H9 (cell line): ENCODE results near the gene FNDC3A. TPM values are rescaled to one million over a fixed set of nuclear protein-coding genes. Genes with fewer than 3 reads are reported as not detected.
A peak's percentile ranks its signal among the peaks of the same experiment; 100 is the strongest.

Experiments
- DNase-seq: peaks from one replicate; pipeline ENCODE4 v3.0.0-alpha.2; 2017
- H2AFZ ChIP-seq: one replicate; pipeline ENCODE4 v1.6.1; 2013; ENCODE audit warnings: mild to moderate bottlenecking, low read length, control low read depth, moderate library complexity
- H2AK5ac ChIP-seq: 2 replicates; pipeline ENCODE4 v1.6.1; 2013; ENCODE audit warnings: low read length, control low read depth, mixed read lengths; ENCODE audit not compliant: insufficient read length
- H2BK120ac ChIP-seq: one replicate; pipeline ENCODE4 v1.6.1; 2013; ENCODE audit warnings: low read depth, mild to moderate bottlenecking, low read length, control low read depth, inconsistent platforms; ENCODE audit not compliant: poor library complexity, severe bottlenecking
- H2BK12ac ChIP-seq: 2 replicates; pipeline ENCODE4 v1.6.1; 2013; ENCODE audit warnings: low read length, control low read depth, mixed read lengths, low read depth; ENCODE audit not compliant: insufficient read length
- H2BK15ac ChIP-seq: 2 replicates; pipeline ENCODE4 v1.6.1; 2013; ENCODE audit warnings: low read depth, low read length, control low read depth
- H2BK20ac ChIP-seq: one replicate; pipeline ENCODE4 v1.6.1; 2013; ENCODE audit warnings: low read depth, mild to moderate bottlenecking, low read length, control low read depth, inconsistent platforms; ENCODE audit not compliant: poor library complexity, severe bottlenecking
- H2BK5ac ChIP-seq: 2 replicates; pipeline ENCODE4 v1.6.1; 2013; ENCODE audit warnings: low read length, control low read depth, mixed read lengths; ENCODE audit not compliant: insufficient read length
- H3K14ac ChIP-seq: 2 replicates; pipeline ENCODE4 v1.6.1; 2013; ENCODE audit warnings: low read length, control low read depth; ENCODE audit not compliant: insufficient read depth
- H3K18ac ChIP-seq: 2 replicates; pipeline ENCODE4 v1.6.1; 2013; ENCODE audit warnings: low read depth, mild to moderate bottlenecking, mixed read lengths, low read length, control low read depth; ENCODE audit not compliant: insufficient read length
- H3K23ac ChIP-seq: 2 replicates; pipeline ENCODE4 v1.6.1; 2013; ENCODE audit warnings: low read length, control low read depth, mixed read lengths, low read depth; ENCODE audit not compliant: insufficient read length
- H3K23me2 ChIP-seq: 2 replicates; pipeline ENCODE4 v1.6.1; 2013; ENCODE audit warnings: low read depth, mild to moderate bottlenecking, mixed read lengths, low read length, control low read depth; ENCODE audit not compliant: insufficient read length, poor library complexity, severe bottlenecking
- H3K27ac ChIP-seq: 2 replicates; pipeline ENCODE4 v1.5.1; 2013; ENCODE audit warnings: low read length, control low read depth, mixed read lengths, low read depth; ENCODE audit not compliant: insufficient read length
- H3K27me3 ChIP-seq: 2 replicates; pipeline ENCODE4 v1.6.1; 2013; ENCODE audit warnings: low read length, control low read depth, inconsistent platforms; ENCODE audit not compliant: insufficient read depth
- H3K4ac ChIP-seq: 2 replicates; pipeline ENCODE4 v1.6.1; 2013; ENCODE audit warnings: low read depth, mild to moderate bottlenecking, control low read depth, inconsistent platforms, low read length, moderate library complexity
- H3K4me1 ChIP-seq: 2 replicates; pipeline ENCODE4 v1.6.1; 2013; ENCODE audit warnings: low read length, control low read depth, inconsistent platforms; ENCODE audit not compliant: insufficient read depth
- H3K4me2 ChIP-seq: 2 replicates; pipeline ENCODE4 v1.6.1; 2013; ENCODE audit warnings: low read length, control low read depth, mixed read lengths; ENCODE audit not compliant: insufficient read length, insufficient read depth
- H3K56ac ChIP-seq: 2 replicates; pipeline ENCODE4 v1.6.1; 2013; ENCODE audit warnings: low read depth, mild to moderate bottlenecking, mixed read lengths, low read length, control low read depth; ENCODE audit not compliant: insufficient read length
- H3K79me1 ChIP-seq: 2 replicates; pipeline ENCODE4 v1.6.1; 2013; ENCODE audit warnings: low read depth, mild to moderate bottlenecking, moderate library complexity, low read length, control low read depth, inconsistent platforms; ENCODE audit not compliant: insufficient read depth, poor library complexity, severe bottlenecking
- H3K79me2 ChIP-seq: 2 replicates; pipeline ENCODE4 v1.6.1; 2013; ENCODE audit warnings: low read length, control low read depth, inconsistent platforms; ENCODE audit not compliant: insufficient read depth
- H3K9ac ChIP-seq: 2 replicates; pipeline ENCODE4 v1.6.1; 2013; ENCODE audit warnings: low read length, control low read depth, mixed read lengths; ENCODE audit not compliant: insufficient read length; ENCODE audit errors: extremely low read depth
- H3K9me3 ChIP-seq: one replicate; pipeline ENCODE4 v1.6.1; 2013; ENCODE audit warnings: low read depth, low read length, inconsistent platforms; ENCODE audit not compliant: control insufficient read depth
- H3T11ph ChIP-seq: one replicate; pipeline ENCODE4 v1.6.1; 2013; ENCODE audit warnings: mild to moderate bottlenecking, low read length, control low read depth, inconsistent platforms
- H4K20me1 ChIP-seq: one replicate; pipeline ENCODE4 v1.6.1; 2013; ENCODE audit not compliant: control insufficient read depth, insufficient read length, insufficient read depth
- H4K5ac ChIP-seq: 2 replicates; pipeline ENCODE4 v1.6.1; 2013; ENCODE audit warnings: low read depth, mild to moderate bottlenecking, mixed read lengths, low read length, control low read depth; ENCODE audit not compliant: insufficient read length
- H4K8ac ChIP-seq: replicated peaks from 2 replicates; pipeline ENCODE4 v1.6.1; 2013; ENCODE audit warnings: low read length, control low read depth, mixed read lengths, low read depth; ENCODE audit not compliant: insufficient read length
- H4K91ac ChIP-seq: 2 replicates; pipeline ENCODE4 v1.6.1; 2013; ENCODE audit warnings: low read depth, mild to moderate bottlenecking, moderate library complexity, mixed read lengths, low read length, control low read depth; ENCODE audit not compliant: insufficient read length
- H3K27ac Mint-ChIP-seq, 3 experiments: 2 replicates in 2 of 3; 3 replicates in 1 of 3; pipeline ENCODE4 v1.8.0; 2020 to 2021; ENCODE audit warnings: mixed read lengths in 3 of 3, mild to moderate bottlenecking in 1 of 3, moderate library complexity in 1 of 3
- H3K27me3 Mint-ChIP-seq: 2 replicates; pipeline ENCODE4 v1.8.0; 2021; ENCODE audit warnings: low read depth, mild to moderate bottlenecking, moderate library complexity, mixed read lengths
- H3K36me3 Mint-ChIP-seq, 3 experiments: 2 replicates in 2 of 3; 3 replicates in 1 of 3; pipeline ENCODE4 v1.8.0; 2020 to 2021; ENCODE audit warnings: low read depth in 3 of 3, mixed read lengths in 3 of 3; ENCODE audit not compliant: insufficient read depth in 1 of 3
- H3K4me1 Mint-ChIP-seq, 2 experiments: 2 replicates each; pipeline ENCODE4 v1.8.0; 2020; ENCODE audit warnings: mixed read lengths in 2 of 2
- H3K4me3 Mint-ChIP-seq, 2 experiments: 2 replicates in 1 of 2; 3 replicates in 1 of 2; pipeline ENCODE4 v1.8.0; 2020 to 2021; ENCODE audit warnings: mild to moderate bottlenecking in 2 of 2, mixed read lengths in 2 of 2, moderate library complexity in 1 of 2
- H3K9me3 Mint-ChIP-seq, 2 experiments: 2 replicates in 1 of 2; 3 replicates in 1 of 2; pipeline ENCODE4 v1.8.0; 2020; ENCODE audit warnings: mild to moderate bottlenecking in 2 of 2, mixed read lengths in 2 of 2, moderate library complexity in 1 of 2
- CTCF ChIP-seq: fragments of 200-600 bp; sonication (generic); conservative IDR thresholded peaks from 3 replicates; pipeline ENCODE4 v1.8.0; 2021; ENCODE audit warnings: antibody characterized with exemption, mild to moderate bottlenecking
- WGBS: extraction: QIAGEN DNeasy Blood & Tissue Kit; methylation state at CpG from one replicate; pipeline ENCODE4 v1.1.7; 2013; ENCODE audit warnings: missing lambda C conversion rate, low lambda C conversion rate, mixed read lengths; ENCODE audit not compliant: insufficient read length; ENCODE audit errors: extremely low coverage; 5-methylcytosine and 5-hydroxymethylcytosine counted together
- total RNA-seq: library from RNA; stranded (reverse); gene quantifications from 2 replicates; pipeline ENCODE4 v1.2.1, GENCODE V29; 2021

The FNDC3A gene
- total RNA-seq, 1 experiment from 2014 or later, result 27.4 TPM

GRCh38 chr13:49184621-49185020 is 208.9 kb downstream of the FNDC3A start:
- Mint-ChIP-seq H3K36me3 (peaks cover 15 to 45% (median 36%) of the 10 kb centered on the region in 3 experiments; a peak in 6 of 7 replicates), H3K9me3 (no peaks in the 10 kb centered on the region), H3K27me3 (no peaks in the 10 kb centered on the region), H3K4me3 (no peak overlapping the region), H3K4me1 (peaks cover 4 to 10% of the 10 kb centered on the region in 2 experiments; a peak in 3 of 4 replicates), H3K27ac (peak overlapping the region in 2 of 3 experiments; percentile 49 to 52; a peak in 1 of 7 replicates)
- Histone ChIP-seq H3K14ac (no peak overlapping the region), H3K4me2 (no peak overlapping the region), H4K8ac (no peak overlapping the region), H2BK15ac (no peak overlapping the region), H3K79me2 (no peaks in the 10 kb centered on the region), H4K91ac (no peak overlapping the region), H3T11ph (no peak overlapping the region), H3K18ac (no peak overlapping the region), H2BK120ac (no peak overlapping the region), H4K20me1 (no peaks in the 10 kb centered on the region), H2BK12ac (no peak overlapping the region), H3K27me3 (no peaks in the 10 kb centered on the region), H2BK20ac (no peak overlapping the region), H3K4ac (no peak overlapping the region), H3K79me1 (no peaks in the 10 kb centered on the region), H3K23me2 (no peaks in the 10 kb centered on the region), H3K56ac (no peak overlapping the region), H2AK5ac (no peak overlapping the region), H4K5ac (no peak overlapping the region), H3K4me1 (no peaks in the 10 kb centered on the region; the same call in 1 of the 2 replicates), H2BK5ac (no peak overlapping the region), H3K9me3 (no peaks in the 10 kb centered on the region), H3K27ac (no peak overlapping the region), H2AFZ (no peak overlapping the region), H3K9ac (no peak overlapping the region), H3K23ac (no peak overlapping the region)
- WGBS, result no CpG with 5 or more reads among the region's 4 CpGs
- no peak for TF ChIP-seq CTCF
- DNase-seq, result no peak
